ENCODE measurements around the gene ARID4B. TPM values are rescaled to one million over a fixed set of nuclear protein-coding genes. Genes with fewer than 3 reads are reported as not detected.

ARID4B gene
- total and polyA plus RNA-seq, 2 of the 13 experiments (the other 11 are each of a cell fraction or from before 2014, with no cell fraction given) = 9.7 to 24.6 TPM

DNA sequence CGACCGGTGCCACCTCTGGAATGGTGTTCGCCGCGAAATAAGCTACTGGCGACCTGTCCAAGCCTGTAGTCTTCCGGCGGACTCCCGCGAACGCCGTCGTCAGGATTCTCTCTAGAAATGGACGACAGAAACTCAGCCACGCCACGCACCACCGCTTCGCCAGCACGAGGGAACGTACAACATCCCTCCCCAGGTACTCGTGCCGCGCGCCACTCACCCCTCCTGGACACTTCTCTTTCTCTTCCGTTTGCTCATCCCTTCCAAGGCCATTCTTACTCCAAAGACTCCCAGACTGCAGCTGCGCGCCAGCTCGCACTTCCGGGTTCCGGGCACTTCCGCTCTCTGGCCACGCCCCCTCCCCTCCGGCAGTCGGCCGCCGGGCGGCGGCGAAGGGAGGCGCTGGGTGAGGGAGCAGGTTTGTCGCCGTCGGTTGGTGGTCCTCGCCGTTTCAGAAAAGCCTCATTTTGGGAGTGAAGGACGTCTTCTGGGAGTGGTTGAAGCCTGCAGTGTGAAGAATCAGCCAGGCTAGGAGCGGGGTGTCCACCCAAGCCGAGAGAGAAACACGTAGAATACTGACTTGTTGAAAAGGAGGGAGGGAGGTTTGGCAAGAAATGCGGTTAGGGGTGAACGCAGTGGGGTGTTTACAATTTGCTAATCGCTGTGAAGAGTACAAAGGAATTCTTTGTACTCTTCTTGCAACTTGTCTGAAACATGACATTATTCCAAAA lies 166.9 kb downstream of the ARID4B start, which contains the start of gene RBM34 (continued):
- peak; percentile 23; the same call in 1 of the 2 replicates for TF ChIP-seq CREB1 (IDR thresholded peaks at IDR 0.05)
- TF ChIP-seq CREB1 (CRISPR knock-in tag; IDR thresholded peaks at IDR 0.05) = peak; percentile 66
- TF ChIP-seq, protein P1, sequence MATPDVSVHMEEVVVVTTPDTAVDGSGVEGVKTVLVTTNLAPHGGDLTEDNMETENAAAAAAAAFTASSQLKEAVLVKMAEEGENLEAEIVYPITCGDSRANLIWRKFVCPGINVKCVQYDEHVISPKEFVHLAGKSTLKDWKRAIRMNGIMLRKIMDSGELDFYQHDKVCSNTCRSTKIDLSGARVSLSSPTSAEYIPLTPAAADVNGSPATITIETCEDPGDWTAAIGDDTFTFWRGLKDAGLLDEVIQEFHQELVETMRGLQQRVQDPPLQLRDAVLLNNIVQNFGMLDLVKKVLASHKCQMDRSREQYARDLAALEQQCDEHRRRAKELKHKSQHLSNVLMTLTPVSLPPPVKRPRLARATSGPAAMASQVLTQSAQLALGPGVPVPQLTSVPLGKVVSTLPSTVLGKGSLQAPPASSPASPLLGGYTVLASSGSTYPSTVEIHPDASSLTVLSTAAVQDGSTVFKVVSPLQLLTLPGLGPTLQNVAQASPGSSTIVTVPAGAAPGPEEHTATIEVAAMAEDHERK (CRISPR knock-in tag; IDR thresholded peaks at IDR 0.05; ENCODE audit: low read depth) = no peak
- 0 out of 2 replicates have a peak, but pooled peaks have one; percentile 41 for TF ChIP-seq ZNF12 (CRISPR knock-in tag; IDR thresholded peaks at IDR 0.05)
- no peak for TF ChIP-seq NPAS2 (CRISPR knock-in tag; IDR thresholded peaks at IDR 0.05; ENCODE audit: borderline replicate concordance)
- no peak for TF ChIP-seq ZNF670 (CRISPR knock-in tag; IDR thresholded peaks at IDR 0.05; ENCODE audit: borderline replicate concordance)
- TF ChIP-seq ZMYM2 (CRISPR knock-in tag; IDR thresholded peaks at IDR 0.05) = peak; percentile 72; the same call in 1 of the 2 replicates
- TF ChIP-seq, protein P2, sequence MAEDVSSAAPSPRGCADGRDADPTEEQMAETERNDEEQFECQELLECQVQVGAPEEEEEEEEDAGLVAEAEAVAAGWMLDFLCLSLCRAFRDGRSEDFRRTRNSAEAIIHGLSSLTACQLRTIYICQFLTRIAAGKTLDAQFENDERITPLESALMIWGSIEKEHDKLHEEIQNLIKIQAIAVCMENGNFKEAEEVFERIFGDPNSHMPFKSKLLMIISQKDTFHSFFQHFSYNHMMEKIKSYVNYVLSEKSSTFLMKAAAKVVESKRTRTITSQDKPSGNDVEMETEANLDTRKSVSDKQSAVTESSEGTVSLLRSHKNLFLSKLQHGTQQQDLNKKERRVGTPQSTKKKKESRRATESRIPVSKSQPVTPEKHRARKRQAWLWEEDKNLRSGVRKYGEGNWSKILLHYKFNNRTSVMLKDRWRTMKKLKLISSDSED (CRISPR knock-in tag; IDR thresholded peaks at IDR 0.05) = no peak
- TF ChIP-seq, protein P3, sequence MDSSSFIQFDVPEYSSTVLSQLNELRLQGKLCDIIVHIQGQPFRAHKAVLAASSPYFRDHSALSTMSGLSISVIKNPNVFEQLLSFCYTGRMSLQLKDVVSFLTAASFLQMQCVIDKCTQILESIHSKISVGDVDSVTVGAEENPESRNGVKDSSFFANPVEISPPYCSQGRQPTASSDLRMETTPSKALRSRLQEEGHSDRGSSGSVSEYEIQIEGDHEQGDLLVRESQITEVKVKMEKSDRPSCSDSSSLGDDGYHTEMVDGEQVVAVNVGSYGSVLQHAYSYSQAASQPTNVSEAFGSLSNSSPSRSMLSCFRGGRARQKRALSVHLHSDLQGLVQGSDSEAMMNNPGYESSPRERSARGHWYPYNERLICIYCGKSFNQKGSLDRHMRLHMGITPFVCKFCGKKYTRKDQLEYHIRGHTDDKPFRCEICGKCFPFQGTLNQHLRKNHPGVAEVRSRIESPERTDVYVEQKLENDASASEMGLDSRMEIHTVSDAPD (CRISPR knock-in tag; IDR thresholded peaks at IDR 0.05) = no peak
- no peak for TF ChIP-seq ZSCAN29 (CRISPR knock-in tag; conservative IDR thresholded peaks at IDR 0.05)
- TF ChIP-seq SP5 (CRISPR knock-in tag; IDR thresholded peaks at IDR 0.05; ENCODE audit: borderline replicate concordance, low read depth) = peak; percentile 38; the same call in 1 of the 2 replicates
- peak; percentile 52; the same call in 1 of the 2 replicates for TF ChIP-seq GATAD2A (CRISPR knock-in tag; IDR thresholded peaks at IDR 0.05)
- peak; percentile 89 for TF ChIP-seq TOPORS (CRISPR knock-in tag; IDR thresholded peaks at IDR 0.05)
- no peak for TF ChIP-seq ZNF780A (CRISPR knock-in tag; IDR thresholded peaks at IDR 0.05)
- TF ChIP-seq, protein P4, sequence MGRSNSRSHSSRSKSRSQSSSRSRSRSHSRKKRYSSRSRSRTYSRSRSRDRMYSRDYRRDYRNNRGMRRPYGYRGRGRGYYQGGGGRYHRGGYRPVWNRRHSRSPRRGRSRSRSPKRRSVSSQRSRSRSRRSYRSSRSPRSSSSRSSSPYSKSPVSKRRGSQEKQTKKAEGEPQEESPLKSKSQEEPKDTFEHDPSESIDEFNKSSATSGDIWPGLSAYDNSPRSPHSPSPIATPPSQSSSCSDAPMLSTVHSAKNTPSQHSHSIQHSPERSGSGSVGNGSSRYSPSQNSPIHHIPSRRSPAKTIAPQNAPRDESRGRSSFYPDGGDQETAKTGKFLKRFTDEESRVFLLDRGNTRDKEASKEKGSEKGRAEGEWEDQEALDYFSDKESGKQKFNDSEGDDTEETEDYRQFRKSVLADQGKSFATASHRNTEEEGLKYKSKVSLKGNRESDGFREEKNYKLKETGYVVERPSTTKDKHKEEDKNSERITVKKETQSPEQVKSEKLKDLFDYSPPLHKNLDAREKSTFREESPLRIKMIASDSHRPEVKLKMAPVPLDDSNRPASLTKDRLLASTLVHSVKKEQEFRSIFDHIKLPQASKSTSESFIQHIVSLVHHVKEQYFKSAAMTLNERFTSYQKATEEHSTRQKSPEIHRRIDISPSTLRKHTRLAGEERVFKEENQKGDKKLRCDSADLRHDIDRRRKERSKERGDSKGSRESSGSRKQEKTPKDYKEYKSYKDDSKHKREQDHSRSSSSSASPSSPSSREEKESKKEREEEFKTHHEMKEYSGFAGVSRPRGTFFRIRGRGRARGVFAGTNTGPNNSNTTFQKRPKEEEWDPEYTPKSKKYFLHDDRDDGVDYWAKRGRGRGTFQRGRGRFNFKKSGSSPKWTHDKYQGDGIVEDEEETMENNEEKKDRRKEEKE (IDR thresholded peaks at IDR 0.05) = no peak
- TF ChIP-seq, protein P5, sequence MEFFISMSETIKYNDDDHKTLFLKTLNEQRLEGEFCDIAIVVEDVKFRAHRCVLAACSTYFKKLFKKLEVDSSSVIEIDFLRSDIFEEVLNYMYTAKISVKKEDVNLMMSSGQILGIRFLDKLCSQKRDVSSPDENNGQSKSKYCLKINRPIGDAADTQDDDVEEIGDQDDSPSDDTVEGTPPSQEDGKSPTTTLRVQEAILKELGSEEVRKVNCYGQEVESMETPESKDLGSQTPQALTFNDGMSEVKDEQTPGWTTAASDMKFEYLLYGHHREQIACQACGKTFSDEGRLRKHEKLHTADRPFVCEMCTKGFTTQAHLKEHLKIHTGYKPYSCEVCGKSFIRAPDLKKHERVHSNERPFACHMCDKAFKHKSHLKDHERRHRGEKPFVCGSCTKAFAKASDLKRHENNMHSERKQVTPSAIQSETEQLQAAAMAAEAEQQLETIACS (CRISPR knock-in tag; IDR thresholded peaks at IDR 0.05) = no peak; the same call in 1 of the 2 replicates
- TF ChIP-seq, protein P6, sequence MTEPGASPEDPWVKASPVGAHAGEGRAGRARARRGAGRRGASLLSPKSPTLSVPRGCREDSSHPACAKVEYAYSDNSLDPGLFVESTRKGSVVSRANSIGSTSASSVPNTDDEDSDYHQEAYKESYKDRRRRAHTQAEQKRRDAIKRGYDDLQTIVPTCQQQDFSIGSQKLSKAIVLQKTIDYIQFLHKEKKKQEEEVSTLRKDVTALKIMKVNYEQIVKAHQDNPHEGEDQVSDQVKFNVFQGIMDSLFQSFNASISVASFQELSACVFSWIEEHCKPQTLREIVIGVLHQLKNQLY (CRISPR knock-in tag; IDR thresholded peaks at IDR 0.05) = peak; percentile 62; the same call in 1 of the 2 replicates
- TF ChIP-seq TBP (CRISPR knock-in tag; IDR thresholded peaks at IDR 0.05) = peak; percentile 23; the same call in 1 of the 2 replicates
- peak; percentile 98 for TF ChIP-seq TAF1 (CRISPR knock-in tag; IDR thresholded peaks at IDR 0.05)
- TF ChIP-seq, protein P7, sequence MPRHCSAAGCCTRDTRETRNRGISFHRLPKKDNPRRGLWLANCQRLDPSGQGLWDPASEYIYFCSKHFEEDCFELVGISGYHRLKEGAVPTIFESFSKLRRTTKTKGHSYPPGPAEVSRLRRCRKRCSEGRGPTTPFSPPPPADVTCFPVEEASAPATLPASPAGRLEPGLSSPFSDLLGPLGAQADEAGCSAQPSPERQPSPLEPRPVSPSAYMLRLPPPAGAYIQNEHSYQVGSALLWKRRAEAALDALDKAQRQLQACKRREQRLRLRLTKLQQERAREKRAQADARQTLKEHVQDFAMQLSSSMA (CRISPR knock-in tag; IDR thresholded peaks at IDR 0.05) = no peak; the same call in 1 of the 2 replicates

Data from HepG2 (cell line).